CD4-positive, alpha-beta T cell treated with Interferon alpha-2 for 1 hour (primary cell): Measurements from ENCODE around the gene EZH1.

Experiments used
- DNase-seq, 2 donors: peaks; one replicate each; pipeline ENCODE4 v3.0.0-alpha.2; 2020 to 2022

EZH1 gene

DNA sequence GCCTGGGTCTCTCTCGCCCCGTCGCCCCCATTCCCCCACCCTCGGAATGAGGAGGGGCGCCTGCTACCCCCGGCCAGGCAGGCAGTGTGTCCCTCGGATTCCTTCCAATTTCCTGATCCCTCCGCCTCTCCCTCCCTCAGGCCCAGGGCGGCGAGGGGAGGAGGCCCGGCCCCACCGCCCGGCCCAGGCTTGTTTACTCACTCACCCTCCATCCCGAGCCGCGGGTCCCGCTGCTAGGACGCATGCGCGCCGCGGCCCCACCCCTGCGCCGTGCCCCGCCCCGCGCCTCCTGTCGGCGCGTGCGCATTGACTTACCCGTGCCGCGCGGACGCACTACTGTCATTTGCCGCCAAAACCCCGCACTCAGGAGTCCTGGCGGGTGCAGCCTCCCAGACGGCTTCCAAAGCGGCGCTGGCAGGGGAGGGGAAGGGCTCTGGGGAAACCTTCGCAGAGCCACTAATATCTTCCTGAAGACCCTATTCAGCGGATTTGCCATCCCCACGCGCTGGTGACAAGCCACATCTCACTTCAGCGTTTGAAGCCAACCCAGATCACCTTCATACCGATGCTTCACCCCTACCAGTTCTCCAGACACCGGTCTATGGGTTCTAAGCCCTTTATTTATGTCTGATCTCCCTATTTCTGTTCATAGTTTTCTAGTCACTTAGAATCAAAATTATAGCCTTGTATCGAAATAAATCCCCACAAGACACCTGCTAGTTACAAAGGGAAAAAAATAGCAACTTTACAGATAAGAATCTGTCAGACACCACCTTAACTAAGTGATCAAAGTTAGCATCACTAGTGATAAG lies at the start of gene EZH1:
Gene EZH1 (minus strand): TSS at position 235 of the 812 bp plus-strand sequence. CDS start 16,099 bp downstream, outside the sequence.
- peak; percentile 92 to 95 for DNase-seq

- no peak for DNase-seq
Observed at GRCh38 chr17:42792545-42792944, 47.7 kb upstream of the EZH1 start.

DNA sequence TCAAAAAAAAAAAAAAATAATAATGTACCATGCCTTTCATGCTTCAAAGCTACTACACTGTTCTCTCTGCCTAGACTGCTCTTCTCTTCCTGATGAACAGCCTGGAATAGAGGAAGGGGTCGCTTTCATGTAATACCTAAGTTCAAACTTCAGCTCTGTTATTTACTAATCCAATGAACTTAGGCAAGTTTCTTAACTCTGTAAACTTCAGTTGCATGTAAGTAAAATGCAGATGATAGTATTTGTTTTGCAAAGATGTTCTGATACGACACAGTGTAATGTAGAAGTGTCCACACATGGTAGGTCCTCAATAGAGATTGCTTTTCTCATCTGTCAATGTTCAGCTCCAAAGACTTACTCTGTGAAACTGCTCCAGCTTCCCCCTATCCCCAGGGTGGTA lies 47.1 kb upstream of the EZH1 start:
- no peak for DNase-seq

DNA sequence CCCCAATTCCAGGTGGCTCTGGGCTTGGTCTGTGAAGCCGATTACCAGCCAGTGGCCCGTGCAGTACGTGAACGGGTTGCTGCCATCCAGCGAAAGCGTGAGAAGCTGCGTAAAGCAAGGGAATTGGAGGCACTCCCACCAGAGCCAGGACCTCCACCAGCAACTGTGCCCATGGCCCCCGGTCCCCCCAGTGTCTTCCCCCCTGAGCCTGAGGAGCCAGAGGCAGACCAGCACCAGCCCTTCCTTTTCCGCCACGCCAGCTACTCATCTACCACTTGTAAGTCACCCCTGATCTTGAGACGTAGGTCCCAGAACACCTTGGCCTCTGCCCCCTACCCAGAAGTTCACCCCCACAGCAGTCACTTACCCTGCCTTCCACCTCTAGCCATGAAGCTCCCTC lies 42.4 kb upstream of the EZH1 start:
- DNase-seq, result no peak

DNA sequence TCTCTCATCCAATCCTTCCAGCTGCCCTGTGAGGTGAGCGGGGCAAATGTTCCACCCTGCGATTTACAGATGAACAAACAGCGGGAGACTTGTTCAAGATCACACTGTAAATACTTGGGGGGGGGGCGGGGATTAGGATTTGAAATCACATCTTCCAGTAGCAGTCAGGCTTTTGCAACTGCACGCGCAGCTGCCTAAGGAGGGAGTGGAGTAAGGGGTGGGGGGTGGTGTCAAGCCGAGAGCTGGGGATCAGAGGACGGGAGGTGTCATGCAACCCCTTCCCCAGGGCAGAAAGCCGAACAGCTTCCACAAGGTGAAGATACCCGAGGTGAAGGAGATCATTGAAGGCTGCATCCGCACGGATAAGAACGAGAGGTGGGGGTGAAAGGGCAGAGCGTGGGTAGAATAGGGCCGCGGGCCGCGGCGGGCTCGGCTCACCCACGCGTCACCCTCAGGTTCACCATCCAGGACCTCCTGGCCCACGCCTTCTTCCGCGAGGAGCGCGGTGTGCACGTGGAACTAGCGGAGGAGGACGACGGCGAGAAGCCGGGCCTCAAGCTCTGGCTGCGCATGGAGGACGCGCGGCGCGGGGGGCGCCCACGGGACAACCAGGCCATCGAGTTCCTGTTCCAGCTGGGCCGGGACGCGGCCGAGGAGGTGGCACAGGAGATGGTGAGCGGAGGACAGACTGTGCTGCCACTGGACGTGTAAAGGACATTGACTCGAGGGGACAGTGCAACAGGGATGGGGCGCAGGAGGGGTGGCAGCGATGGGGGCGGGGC lies 40.2 kb upstream of the EZH1 start:
- no peak for DNase-seq

- no peak for DNase-seq
Observed at GRCh38 chr17:42784409-42784808, 39.6 kb upstream of the EZH1 start.

GRCh38 chr17:42783791-42784138 lies 38.9 kb upstream of the EZH1 start:
- DNase-seq, result no peak

DNA sequence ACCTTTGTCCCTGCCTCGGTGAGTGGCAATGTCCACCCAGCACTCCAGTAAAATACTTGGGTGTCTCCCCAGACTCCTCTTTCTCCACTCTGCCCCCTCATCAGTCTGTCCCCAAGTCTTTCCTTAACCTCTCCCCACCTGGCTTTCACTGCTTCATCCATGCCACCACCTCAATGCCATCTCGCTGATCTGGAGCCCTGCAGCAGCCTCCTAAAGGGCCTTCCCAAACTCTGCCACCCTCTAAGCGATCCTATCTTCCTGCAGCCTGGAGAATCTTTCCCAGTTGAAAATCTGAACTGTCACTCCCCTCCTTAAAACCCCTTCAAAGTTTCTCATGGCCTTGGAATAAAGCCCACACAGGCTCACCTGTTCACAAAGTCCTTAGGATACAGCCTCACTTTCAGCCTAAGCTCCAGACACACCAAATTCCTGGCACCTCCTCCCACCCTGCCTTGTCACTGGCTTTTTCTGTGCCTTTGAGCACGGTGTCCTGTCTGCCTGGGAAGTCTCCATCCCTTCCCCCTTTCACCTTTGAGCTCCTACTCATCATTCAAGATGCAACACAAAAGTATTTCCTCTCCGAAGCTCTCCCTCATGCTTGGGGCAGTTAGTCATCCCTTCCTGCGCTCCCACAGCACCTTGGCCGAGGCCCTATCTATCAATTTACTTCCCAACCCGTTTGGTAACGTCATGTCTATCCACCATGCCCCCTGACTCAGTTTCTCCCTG lies 38.4 kb upstream of the EZH1 start:
- no peak for DNase-seq

DNA sequence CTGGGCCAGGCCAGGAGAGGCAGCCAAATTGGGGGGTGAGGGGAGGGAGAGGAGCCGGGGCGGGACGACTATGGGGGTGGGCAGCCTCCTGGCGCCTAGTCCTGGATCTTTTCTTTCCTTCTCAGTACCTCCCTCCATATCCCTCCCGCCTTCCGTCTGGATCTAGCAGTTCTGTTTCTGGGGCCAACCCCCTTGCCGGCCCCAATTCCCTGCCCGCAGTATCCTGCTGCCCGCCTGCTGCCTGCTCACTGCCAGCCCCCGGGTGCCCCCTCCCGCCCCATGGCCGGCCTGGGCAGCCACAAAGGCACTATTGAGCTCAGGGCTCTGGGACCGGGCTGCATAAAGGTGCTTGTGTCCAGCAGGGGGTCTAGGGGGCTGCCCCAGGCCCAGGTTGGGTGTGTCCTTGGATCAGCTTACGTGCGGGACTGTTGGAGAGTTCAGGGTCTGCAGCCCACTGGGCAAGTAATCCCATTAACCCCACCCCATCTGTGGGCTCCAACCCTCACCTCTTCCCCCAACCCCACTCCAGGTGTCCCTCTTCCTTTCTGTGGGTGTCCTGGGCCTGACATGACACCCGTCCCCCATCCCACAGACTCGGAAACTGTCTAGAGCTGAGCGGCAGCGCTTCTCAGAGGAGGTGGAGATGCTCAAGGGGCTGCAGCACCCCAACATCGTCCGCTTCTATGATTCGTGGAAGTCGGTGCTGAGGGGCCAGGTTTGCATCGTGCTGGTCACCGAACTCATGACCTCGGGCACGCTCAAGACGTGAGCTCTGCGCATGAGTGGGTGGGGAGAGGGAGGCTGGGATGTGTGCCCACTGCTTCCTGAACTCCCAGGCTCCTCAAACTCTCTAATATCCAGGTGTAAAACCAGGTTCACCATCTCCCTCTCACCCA lies 37.6 kb upstream of the EZH1 start:
- DNase-seq, result no peak

GRCh38 chr17:42781639-42782165 lies 36.9 kb upstream of the EZH1 start:
- DNase-seq, result no peak

- DNase-seq, result no peak
Observed at GRCh38 chr17:42780851-42781638, 36.2 kb upstream of the EZH1 start.

DNA sequence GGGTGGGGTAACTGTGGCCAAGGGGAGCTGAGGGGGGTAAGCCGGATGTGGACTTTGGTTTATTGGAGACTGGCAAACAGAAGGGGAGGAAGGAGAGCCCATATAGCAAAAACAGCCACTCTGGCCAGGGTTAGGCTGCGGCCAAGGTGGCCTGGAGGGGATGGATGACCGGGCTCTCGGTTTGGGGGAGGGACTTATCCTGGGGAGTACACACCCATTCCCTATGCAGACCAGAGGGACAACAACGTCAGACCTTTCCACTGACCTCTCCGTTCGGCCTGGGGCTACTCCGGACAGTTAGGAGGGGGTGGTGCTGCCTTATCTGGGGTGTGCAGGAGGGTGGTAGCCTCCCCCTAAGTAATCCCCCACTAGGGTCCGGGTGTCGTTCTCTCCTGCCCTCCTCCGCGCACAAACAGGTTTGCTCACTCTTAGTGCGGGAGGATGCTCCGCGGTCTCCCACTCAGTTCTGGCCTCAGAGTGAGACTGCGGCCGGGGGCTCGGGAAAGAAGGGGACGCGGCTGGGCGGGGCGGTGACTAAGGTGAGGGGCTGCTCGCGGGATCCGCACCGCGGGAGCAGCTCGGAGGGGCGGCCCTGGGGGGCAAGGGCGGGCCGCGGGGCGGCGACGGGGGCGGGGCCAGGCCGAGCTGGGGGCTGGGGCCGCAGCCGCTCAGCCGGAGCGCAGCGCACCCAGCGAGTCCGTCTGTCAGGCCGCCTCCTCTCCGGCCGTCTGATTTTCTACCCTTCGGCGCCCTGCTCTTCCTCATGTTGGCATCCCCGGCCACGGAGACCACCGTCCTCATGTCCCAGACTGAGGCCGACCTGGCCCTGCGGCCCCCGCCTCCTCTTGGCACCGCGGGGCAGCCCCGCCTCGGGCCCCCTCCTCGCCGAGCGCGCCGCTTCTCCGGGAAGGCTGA lies 35.4 kb upstream of the EZH1 start, which contains the start of gene WNK4:
Gene WNK4 (plus strand): TSS at position 675 of the 915 bp plus-strand sequence. CDS start 89 bp downstream, at position 764.
- DNase-seq, result no peak

- no peak for DNase-seq
Observed at GRCh38 chr17:42779304-42779935, 34.6 kb upstream of the EZH1 start.

- no peak for DNase-seq
Observed at GRCh38 chr17:42778570-42778969, 33.7 kb upstream of the EZH1 start.

DNA sequence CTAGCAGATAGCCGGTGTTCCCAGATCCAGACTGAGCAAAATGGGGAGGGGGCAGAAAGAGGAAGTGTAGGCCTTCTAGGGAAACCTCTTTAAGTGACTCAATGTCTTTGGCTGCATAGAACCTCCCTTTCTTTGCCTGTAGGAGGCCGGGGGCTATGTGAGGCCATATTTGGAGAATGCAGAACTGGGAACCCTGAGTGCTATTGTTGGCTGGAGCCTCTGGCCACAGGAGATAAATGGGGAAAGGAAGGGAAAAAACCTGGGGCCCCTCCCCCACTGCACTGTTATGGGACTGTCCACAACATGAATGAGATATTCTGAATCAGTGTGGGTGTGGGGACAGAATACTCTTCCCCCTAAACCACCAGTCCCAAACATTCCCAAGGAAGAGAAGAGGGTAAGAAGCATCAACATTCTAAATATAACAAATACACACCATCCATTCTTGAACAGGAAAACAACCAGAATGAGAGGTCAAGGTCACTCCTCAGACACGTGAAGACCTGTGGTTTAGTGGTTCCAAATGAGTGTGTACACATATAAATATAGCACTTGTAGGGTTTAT lies 30.8 kb upstream of the EZH1 start:
- no peak for DNase-seq

DNA sequence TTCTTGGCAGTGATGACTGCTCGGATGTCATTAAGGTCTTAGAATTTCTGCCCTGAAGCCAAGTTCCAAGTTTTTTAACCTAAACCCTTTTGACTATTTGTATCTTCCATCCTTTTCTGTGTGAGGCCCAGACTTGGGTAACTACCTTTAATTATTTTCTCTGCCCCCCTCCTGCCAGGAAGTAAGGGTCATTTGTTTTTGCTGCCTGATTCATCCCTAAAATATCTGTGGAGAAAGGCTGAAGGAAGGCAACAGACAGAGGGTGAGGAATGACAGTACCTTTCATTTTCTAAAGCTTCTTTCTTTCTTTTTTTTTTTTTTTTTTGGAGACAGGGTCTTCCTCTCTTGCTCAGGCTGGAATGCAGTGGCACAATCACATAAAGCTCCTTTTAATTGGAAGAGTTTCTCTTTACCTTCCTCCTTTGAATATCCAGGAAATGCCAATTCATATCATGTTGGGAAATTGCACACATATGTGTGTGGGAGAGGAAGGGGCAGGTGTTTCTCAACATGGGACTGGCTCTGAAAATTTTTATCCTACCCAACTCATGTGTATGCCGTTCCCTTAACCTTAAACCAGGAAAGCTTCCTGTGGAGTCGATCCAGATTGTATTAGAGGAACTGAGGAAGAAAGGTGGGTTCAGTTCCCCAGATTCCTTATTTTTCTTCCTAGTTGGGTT lies 29.4 kb upstream of the EZH1 start:
- no peak for DNase-seq

DNA sequence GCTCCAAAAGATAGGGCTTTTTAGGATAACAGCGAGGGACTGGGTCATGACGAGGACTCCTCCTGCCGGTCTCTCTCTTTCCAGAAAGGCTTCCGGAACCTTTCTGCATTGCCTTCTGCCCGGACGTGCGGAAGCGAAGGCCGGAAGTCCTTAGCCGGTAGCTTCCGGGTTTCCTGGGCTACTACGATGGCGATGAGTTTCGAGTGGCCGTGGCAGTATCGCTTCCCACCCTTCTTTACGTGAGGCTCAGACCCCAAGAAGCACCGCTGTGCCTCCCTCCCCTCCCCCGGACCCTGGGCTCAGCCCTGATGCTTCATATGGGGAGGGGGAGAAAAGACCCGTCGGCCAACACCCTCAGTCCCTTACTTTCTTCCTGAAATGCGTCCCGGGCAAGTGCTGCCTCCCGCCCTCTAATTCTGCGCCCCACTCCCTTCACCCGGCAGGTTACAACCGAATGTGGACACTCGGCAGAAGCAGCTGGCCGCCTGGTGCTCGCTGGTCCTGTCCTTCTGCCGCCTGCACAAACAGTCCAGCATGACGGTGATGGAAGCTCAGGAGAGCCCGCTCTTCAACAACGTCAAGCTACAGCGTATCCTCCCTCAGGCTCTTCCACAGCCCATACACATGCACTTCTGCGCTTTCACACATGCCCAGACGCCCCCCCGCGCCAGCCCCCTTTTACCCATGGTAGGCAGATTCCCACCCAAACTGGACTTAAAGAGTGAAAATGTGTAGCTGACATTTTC lies 28.6 kb upstream of the EZH1 start, which contains the start of gene VPS25:
Gene VPS25 (plus strand): TSS at position 160 of the 746 bp plus-strand sequence. CDS start 27 bp downstream, at position 187.
- DNase-seq, result peak; percentile 77 to 85

DNA sequence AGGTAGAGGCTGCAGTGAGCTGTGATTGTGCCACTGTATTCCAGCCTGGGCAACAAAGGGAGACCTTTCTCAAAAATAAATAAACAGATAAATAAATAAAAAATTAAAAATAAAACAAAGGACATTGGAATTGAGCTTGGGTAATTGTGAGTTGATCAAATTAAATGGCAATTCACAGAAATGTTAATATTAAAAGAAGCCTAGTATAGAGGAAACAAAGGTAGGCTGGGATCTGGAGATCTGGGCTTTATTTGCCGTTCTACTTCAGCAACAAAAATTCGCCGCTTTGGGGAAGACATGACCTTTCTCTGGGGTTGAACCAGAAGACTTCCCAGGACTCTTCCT lies 28.1 kb upstream of the EZH1 start:
- DNase-seq, result no peak
